Activated CD8-positive, alpha-beta T cell treated with anti-CD3 and anti-CD28 coated beads for 36 hours (primary cell): ENCODE data around the gene ZCCHC2. TPM values are rescaled to one million over a fixed set of nuclear protein-coding genes. Genes with fewer than 3 reads are reported as not detected.
A peak's percentile ranks its signal among the peaks of the same experiment; 100 is the strongest.

Experiments
- ATAC-seq: fragments of 200-7000 bp; cut with Tn5 transposase; one replicate; pipeline ENCODE4 v1.10.0; 2021; ENCODE audit warnings: mild to moderate bottlenecking, moderate library complexity
- CTCF ChIA-PET: fragments of 350-600 bp; sonication (Branson Sonifier 250); formaldehyde crosslinking; loops from one replicate; lab custom pipeline; 2021; ENCODE audit warnings: antibody characterized with exemption; lab: Charles Lee
- POLR2A ChIA-PET: fragments of 350-600 bp; sonication (Branson Sonifier 250); formaldehyde crosslinking; loops from one replicate; lab custom pipeline; 2021; ENCODE audit warnings: antibody characterized with exemption; lab: Charles Lee
- DNase-seq: peaks from one replicate; pipeline ENCODE4 v3.0.0-alpha.2; 2020
- H3K27ac Mint-ChIP-seq: one replicate; pipeline ENCODE4 v1.8.0; 2021; ENCODE audit warnings: mild to moderate bottlenecking, mixed read lengths
- H3K27me3 Mint-ChIP-seq: one replicate; pipeline ENCODE4 v1.8.0; 2021; ENCODE audit warnings: mixed read lengths
- H3K36me3 Mint-ChIP-seq: one replicate; pipeline ENCODE4 v1.8.0; 2021; ENCODE audit warnings: low read depth, mixed read lengths
- H3K4me1 Mint-ChIP-seq: one replicate; pipeline ENCODE4 v1.8.0; 2021; ENCODE audit warnings: low read depth, mixed read lengths
- H3K4me3 Mint-ChIP-seq: one replicate; pipeline ENCODE4 v1.8.0; 2021; ENCODE audit warnings: mild to moderate bottlenecking, moderate library complexity, mixed read lengths
- H3K9me3 Mint-ChIP-seq: one replicate; pipeline ENCODE4 v1.8.0; 2021; ENCODE audit warnings: mixed read lengths
- CTCF ChIP-seq: fragments of 200-600 bp; IDR thresholded peaks from one replicate; pipeline ENCODE4 v1.8.0; 2022; ENCODE audit warnings: antibody characterized with exemption, mild to moderate bottlenecking
- intact Hi-C: fragments of 100-400 bp; cut with micrococcal nuclease; formaldehyde crosslinking; loops from one replicate; pipeline ENCODE4 v1.10.0; 2022
- total RNA-seq, 2 experiments: library from RNA; stranded (reverse); gene quantifications; one replicate each; pipeline ENCODE4 v1.2.3, GENCODE V29; 2021

The ZCCHC2 gene
- total RNA-seq, 2 experiments from 2014 or later, result 31.7 to 33.4 TPM

DNA sequence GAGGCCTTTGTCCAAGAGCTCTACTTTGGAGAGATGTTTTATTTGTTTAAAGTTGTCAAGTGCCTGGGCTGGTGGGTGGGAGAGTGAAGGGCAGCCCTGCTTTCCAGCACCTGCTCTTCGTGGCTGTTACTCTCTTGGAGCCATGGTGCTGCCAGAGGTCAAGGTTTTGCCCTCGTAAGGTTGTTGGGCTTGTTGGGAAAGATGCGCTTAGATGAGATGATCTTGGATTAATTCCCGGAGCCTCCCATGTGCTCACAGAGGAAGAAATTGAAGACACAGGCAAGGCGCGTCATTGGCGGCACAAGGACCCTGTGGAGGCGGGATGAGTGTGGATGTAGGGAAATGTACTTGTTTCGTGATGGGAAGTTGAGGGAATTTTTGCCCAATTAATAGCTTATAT, 27.9 kb downstream of the ZCCHC2 start:
- no peak for DNase-seq
- CTCF ChIA-PET, result interaction anchor here (1.0 to 1.6 kb wide), 3 partner anchors 13 to 125 kb away, joined by 3 to 5 read pairs (median 4); no protein-coding TSS in a partner anchor
- Mint-ChIP-seq H3K4me3 (no peak overlapping the region), H3K4me1 (peaks cover 14% of the 10 kb centered on the region), H3K9me3 (no peaks in the 10 kb centered on the region), H3K27me3 (no peaks in the 10 kb centered on the region), H3K36me3 (peaks cover 42% of the 10 kb centered on the region), H3K27ac (no peak overlapping the region)
- POLR2A ChIA-PET, result interaction anchor here (1.0 kb wide), 1 partner anchor 11 kb away, joined by 3 read pairs; no protein-coding TSS in a partner anchor
- ATAC-seq, result no peak
- intact Hi-C loops, result no loop called here
- TF ChIP-seq CTCF, result no peak

DNA sequence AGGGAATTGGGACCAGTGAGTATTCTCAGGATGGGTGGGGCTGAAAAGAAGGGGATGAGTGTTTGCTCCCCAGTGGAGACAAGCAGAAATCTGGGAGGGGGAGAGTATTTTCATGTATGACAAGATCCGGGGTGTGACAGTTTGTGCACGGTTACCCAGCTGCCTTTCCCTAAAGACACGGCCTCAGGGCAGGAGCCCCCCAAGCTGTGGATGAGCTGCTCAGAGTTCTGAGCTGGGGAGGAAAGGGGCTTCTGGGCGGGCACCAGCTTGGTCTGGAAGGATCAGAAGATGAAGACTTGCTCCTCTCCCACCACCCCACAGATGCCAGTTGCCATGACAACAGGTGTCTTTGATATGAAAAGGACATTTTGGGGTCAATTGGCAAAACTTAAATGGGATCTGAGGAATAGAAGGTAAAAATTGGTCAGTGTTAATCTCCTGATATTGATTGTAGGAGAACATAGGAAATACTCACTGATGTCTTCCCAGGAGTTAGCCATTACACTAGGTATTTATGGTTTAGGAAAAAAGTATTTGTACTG, 29.2 kb downstream of the ZCCHC2 start:
- POLR2A ChIA-PET, result interaction anchor here (0.9 kb wide), 2 partner anchors 12 to 21 kb away, joined by 3 read pairs; no protein-coding TSS in a partner anchor
- CTCF ChIA-PET, result interaction anchor here (1.0 to 1.6 kb wide), 3 partner anchors 14 to 126 kb away, joined by 3 to 5 read pairs (median 4); no protein-coding TSS in a partner anchor
- intact Hi-C loops, result no loop called here
- no peak for ATAC-seq
- no peak overlapping the region for H3K4me3 Mint-ChIP-seq
- DNase-seq, result no peak
- no peaks in the 10 kb centered on the region for H3K9me3 Mint-ChIP-seq
- peaks cover 14% of the 10 kb centered on the region for H3K4me1 Mint-ChIP-seq
- peaks cover 47% of the 10 kb centered on the region for H3K36me3 Mint-ChIP-seq
- no peak for TF ChIP-seq CTCF
- no peaks in the 10 kb centered on the region for H3K27me3 Mint-ChIP-seq
- no peak overlapping the region for H3K27ac Mint-ChIP-seq

GRCh38 chr18:62554061-62554815, 31.4 kb downstream of the ZCCHC2 start:
- CTCF ChIA-PET, result no interaction called here
- POLR2A ChIA-PET, result no interaction called here
- H3K27ac Mint-ChIP-seq, result peak overlapping the region; percentile 22

GRCh38 chr18:62555135-62555534, 32.3 kb downstream of the ZCCHC2 start:
- Mint-ChIP-seq H3K9me3 (no peaks in the 10 kb centered on the region), H3K27me3 (no peaks in the 10 kb centered on the region), H3K4me3 (no peak overlapping the region), H3K36me3 (peaks cover 61% of the 10 kb centered on the region), H3K27ac (no peak overlapping the region), H3K4me1 (peaks cover 14% of the 10 kb centered on the region)
- POLR2A ChIA-PET, result no interaction called here
- no peak for TF ChIP-seq CTCF
- CTCF ChIA-PET, result interaction anchor here (2.2 kb wide), 1 partner anchor 30 kb away, joined by 4 read pairs; no protein-coding TSS in a partner anchor
- DNase-seq (no peak), ATAC-seq (peak; percentile 61)
- intact Hi-C loops, result no loop called here

More at GRCh38 chr18:62554061-62554815, 31.4 kb downstream of the ZCCHC2 start:
- ATAC-seq (no peak), DNase-seq (no peak)
- Mint-ChIP-seq H3K4me3 (no peak overlapping the region), H3K36me3 (peaks cover 61% of the 10 kb centered on the region), H3K9me3 (no peaks in the 10 kb centered on the region), H3K4me1 (peaks cover 14% of the 10 kb centered on the region), H3K27me3 (no peaks in the 10 kb centered on the region)
- TF ChIP-seq CTCF, result no peak
- intact Hi-C loops, result no loop called here

DNA sequence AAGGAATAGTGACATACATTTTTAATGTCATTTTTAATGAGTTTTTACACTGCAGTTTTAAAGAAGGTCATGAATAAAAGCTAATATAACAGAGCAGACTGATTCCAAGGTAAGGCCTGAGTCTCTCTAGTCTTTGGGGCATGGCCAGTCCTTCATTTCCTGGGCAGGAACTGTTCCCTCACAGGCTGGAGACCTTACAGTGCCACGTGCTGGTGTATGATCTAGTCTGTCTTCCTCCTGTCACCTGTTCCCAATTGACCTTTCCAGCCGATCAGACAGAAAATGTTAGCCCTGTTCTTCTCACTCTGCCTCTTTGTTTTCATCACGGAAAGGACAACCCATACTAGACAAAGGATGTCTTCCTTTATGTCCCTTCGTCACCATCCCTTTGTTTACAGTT, 33.6 kb downstream of the ZCCHC2 start:
- Mint-ChIP-seq H3K9me3 (no peaks in the 10 kb centered on the region), H3K4me3 (no peak overlapping the region), H3K4me1 (peaks cover 14% of the 10 kb centered on the region), H3K27ac (no peak overlapping the region), H3K27me3 (no peaks in the 10 kb centered on the region), H3K36me3 (peaks cover 63% of the 10 kb centered on the region)
- no peak for ATAC-seq
- no peak for TF ChIP-seq CTCF
- POLR2A ChIA-PET, result no interaction called here
- no peak for DNase-seq
- intact Hi-C loops, result no loop called here
- CTCF ChIA-PET, result interaction anchor here (1.3 to 2.2 kb wide), 2 partner anchors 28 to 29 kb away, joined by 4 to 6 read pairs; no protein-coding TSS in a partner anchor
